HG03558 (cell line): ENCODE measurements around the gene TLCD2.
"Not testable (repeated sequence)": the region's sequence is repeated elsewhere in the genome, so short reads cannot be mapped to it uniquely, and the experiment has no call there.

ENCODE experiments used
- ATAC-seq: cut with Tn5 transposase; IDR thresholded peaks from one replicate; pipeline ENCODE4 v1.9.1; 2021; ENCODE audit warnings: moderate number of reproducible peaks; ENCODE audit not compliant: unreplicated experiment; ENCODE audit errors: extremely low read depth

TLCD2 gene, protein sequence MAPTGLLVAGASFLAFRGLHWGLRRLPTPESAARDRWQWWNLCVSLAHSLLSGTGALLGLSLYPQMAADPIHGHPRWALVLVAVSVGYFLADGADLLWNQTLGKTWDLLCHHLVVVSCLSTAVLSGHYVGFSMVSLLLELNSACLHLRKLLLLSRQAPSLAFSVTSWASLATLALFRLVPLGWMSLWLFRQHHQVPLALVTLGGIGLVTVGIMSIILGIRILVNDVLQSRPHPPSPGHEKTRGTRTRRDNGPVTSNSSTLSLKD

DNA sequence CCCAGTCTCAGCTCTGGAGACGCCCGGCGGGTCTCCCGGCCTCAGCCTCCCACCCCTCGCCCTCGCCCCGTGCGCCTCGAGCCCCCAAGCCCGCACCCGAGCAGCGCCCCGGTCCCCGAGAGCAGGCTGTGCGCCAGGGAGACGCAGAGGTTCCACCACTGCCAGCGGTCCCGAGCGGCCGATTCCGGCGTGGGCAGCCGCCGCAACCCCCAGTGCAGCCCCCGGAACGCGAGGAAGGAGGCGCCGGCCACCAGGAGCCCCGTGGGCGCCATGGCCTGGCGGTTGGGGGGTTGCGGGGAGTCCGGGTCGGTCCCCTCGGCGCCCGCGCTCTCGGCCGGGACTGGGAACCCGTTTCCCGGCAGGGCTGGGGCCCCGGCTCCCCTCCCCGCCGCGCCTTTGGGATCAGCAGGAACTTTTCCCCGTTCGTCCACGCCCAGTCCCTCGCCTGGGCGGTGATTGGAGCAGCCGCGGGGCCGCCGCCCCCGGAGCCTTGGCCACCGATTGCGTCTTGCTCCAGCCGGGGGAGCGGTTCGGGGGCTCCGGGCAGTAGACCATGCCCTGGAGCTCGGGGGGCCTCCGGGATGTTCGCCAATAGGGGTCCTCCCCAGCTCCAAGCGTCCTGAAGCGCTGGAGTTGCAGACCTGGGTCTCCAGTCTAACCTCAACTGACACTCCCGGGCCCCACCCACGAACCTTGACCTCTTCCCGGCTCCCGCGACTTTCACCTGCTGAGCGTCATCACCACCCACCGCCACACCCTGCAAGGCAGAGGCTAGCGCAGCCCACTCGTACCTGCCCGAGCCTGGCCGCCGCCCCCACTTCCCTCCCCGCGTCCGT lies at the start of gene TLCD2:
TLCD2 (minus strand) TSS at position 407 of the 836 bp plus-strand sequence; CDS start at position 272, 135 bp downstream.
- ATAC-seq, result no peak

DNA sequence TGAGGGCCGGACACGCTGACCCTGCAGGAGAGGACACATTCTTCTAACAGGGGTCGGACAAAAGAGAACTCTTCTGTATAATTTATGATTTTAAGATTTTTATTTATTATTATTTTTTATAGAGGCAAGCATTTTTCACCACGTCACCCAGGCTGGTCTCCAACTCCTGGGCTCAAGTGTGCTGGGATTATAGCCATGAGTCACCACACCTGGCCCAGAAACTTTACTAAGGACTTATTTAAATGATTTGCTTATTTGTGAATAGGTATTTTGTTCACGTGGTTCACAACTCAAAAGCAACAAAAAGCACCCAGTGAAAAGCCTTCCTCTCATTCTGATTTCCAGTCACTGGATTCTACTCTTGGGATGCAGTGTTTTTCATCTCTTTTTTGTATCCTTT lies 49.4 kb upstream of the TLCD2 start:
- no peak for ATAC-seq

DNA sequence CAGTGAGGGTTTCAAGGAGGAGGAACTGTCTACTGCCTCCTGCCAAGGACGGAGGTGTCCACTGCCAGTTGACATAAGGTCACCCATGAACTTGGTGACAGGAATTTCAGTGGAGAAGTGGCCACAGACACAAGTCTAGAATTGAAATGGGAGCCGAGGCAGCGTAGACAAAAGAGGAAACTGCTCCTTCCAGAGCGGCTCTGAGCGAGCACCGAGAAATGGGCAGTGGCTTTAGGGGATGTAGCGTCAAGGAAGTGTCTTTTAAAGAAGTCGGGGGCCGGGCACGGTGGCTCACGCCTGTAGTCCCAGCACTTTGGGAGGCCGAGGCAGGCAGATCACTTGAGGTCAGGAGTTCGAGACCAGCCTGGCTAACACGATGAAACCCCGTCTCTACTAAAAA lies 48.6 kb upstream of the TLCD2 start:
- no peak for ATAC-seq

DNA sequence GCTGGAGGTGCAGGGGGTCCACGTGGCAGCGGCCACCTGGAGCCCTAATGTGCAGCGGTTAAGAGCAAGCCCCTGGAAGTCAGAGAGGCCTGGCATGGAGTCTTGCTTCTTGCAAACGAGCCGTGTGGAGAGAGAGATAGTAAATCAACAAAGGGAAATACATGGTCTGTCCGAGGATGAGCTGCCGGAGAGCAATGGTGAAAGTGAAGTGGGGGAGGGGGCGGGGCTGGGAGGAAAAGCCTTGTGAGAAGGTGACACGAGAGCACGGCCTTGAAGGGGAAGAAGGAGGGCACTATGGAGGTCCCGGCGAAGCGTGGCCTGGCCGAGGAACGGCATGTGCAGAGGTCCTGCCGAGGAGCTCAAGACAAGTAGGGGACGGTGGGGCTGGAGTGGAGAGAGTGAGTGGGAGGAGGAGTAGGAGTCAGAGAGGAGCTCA lies 45.7 kb upstream of the TLCD2 start:
- ATAC-seq, result no peak

DNA sequence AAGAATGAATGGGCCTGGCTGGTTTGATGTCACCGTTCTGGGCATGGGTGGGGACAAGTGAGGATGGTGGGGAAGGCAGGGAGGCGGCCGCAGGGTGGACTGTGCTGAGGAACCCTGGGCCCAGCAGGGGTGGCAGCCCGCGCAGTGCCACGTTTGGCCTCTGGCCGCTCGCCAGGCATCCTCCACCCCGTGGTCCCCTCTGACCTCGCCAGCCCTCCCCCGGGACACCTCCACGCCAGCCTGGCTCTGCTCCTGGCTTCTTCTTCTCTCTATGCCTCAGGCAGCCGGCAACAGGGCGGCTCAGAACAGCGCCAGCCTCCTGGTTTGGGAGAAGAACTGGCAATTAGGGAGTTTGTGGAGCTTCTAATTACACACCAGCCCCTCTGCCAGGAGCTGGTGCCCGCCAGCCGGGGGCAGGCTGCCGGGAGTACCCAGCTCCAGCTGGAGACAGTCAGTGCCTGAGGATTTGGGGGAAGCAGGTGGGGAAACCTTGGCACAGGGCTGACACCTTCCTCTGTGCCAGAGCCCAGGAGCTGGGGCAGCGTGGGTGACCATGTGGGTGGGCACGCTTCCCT lies 45.2 kb upstream of the TLCD2 start:
- no peak for ATAC-seq

DNA sequence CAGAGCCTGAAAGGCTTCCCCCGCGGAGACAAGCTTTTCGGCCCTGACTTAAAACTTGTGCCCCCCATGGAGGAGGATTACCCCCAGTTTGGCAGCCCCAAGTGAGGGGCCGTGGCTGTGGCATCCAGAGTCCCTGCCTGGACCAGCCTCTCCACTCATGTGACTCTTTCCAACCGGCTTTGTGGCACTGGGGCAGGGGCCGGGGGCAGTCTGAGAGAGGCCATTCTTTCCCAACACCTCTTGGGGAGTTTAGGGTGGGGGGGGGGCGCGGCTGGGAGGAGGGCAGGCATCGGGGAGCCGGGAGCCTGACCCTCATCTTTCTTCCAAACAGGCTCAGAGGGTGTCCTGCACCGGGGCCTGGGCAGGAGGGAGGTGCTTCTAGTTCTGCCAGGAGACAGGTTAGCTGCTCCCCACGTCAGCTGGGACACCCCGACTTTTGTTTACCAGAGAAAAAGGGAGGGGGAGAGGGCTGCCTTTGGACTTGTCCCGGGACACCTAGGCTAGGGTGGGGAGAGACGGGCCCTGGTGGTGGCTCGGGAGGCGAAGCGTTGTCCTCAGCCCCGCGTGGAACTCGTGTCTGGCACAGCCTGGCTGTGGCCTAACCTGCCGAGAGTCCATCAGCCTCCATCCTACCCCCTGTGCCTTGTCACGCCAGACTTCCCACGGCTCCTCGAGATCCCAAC lies 44.4 kb upstream of the TLCD2 start:
- ATAC-seq, result no peak

DNA sequence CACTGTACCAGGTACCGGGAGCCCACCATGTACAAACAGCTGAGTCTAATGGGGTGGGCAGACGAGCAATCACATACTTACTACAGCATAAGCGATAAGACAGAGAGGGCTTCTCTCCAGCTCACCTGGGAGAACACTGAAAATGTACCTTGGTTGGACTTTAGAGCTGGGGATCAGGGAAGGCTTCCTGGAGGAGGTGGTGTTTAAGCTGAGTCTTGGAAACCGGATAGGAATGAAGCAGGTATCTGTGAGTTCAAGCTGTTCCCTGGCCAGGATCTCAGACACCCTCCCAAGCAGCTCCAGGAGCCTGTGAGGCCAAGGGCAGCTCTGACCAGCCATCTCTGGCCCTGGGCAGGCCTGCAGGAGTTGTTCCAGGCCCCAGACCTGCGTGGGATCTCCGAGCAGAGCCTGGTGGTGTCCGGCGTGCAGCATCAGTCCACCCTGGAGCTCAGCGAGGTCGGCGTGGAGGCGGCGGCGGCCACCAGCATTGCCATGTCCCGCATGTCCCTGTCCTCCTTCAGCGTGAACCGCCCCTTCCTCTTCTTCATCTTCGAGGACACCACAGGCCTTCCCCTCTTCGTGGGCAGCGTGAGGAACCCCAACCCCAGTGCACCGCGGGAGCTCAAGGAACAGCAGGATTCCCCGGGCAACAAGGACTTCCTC lies 43.7 kb upstream of the TLCD2 start:
- ATAC-seq, result no peak

DNA sequence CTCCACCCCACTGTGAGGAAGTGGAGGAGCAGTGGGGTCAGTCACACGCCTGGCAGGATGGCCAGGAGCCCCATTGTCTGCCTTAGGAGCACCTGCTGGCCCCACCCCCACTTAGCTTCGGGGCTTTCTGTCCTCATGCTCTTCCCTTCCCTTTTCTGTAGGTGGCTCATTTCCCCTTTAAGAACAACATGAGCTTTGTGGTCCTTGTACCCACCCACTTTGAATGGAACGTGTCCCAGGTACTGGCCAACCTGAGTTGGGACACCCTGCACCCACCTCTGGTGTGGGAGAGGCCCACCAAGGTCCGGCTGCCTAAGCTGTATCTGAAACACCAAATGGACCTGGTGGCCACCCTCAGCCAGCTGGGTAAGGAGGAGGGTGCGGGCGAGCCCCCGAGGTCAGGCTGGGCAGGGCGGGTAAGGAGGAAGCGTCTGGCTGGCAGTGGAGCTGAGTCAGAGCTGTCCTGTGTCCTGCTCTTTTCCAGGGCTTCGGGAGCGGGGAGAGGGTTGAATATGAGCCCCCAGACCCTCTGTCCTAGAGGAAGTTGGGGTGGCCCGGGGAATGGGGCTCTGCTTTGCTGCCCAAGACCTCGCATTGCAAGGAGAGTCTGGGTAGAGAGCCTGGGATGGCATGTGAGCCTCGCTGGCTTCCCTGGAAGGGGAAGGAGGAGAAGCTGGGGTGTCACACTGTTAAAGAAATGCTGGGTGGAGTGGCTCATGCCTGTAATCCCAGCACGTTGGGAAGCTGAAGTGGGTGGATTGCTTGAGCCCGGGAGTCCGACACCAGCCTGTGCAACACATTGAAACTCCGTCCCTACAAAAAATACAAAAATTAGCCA lies 42.5 kb upstream of the TLCD2 start:
- ATAC-seq, result no peak

DNA sequence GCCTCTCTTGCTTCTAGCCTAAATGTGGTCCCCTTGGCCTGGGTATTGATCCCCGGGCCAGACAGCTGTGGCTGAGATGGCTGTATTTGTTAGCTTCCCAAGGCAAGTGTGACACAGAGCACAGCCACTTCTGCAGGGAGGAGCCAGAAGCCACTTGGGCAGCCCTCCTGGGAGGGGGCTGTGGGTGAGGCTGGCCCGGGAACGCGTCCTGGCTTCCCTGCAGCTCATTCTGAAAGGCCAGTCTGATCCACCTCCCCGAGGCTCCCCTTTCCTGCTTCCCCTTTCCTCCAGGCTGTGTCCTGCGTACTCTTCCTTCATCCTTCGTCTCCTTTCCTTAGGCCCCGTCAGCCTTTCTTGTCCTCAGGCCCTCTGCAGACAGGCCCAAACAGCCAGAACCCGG lies 40.5 kb upstream of the TLCD2 start:
- ATAC-seq, result no peak

DNA sequence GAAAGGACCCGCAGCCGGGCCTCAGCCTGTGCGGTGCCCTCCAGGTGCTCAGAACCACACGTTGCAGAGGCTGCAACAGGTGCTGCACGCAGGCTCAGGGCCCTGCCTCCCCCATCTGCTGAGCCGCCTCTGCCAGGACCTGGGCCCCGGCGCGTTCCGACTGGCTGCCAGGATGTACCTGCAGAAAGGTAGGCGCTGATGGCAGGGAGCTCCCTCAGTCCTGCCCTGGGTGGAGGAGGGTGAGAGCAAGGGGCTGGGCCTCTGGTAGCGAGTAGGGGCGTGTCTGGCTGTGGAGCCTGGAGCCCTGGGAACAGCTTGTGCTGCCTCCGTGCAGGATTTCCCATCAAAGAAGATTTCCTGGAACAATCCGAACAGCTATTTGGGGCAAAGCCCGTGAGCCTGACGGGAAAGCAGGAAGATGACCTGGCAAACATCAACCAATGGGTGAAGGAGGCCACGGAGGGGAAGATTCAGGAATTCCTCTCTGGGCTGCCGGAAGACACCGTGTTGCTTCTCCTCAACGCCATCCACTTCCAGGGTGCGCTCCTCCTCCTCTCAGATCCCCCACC lies 36.9 kb upstream of the TLCD2 start:
- ATAC-seq, result no peak

DNA sequence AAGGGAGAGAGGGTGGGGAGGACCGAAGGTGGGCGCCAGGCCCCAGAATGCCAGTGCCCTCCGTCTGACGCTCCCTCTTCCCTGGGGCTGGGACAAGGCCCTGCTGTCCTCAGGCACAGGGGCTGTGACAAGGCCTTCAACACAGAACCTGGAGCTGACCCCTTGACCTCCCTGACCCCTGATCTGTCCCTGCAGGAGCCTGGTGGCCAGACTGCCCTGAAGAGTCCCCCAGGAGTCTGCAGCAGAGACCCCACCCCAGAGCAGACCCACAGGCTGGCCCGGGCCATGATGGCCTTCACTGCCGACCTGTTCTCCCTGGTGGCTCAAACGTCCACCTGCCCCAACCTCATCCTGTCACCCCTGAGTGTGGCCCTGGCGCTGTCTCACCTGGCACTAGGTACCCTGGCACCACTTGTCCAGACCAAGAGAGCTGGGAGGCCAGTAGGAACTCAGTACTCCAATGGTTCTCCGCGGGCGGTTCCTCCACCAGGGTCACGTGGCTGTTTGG lies 35.4 kb upstream of the TLCD2 start:
- no peak for ATAC-seq

DNA sequence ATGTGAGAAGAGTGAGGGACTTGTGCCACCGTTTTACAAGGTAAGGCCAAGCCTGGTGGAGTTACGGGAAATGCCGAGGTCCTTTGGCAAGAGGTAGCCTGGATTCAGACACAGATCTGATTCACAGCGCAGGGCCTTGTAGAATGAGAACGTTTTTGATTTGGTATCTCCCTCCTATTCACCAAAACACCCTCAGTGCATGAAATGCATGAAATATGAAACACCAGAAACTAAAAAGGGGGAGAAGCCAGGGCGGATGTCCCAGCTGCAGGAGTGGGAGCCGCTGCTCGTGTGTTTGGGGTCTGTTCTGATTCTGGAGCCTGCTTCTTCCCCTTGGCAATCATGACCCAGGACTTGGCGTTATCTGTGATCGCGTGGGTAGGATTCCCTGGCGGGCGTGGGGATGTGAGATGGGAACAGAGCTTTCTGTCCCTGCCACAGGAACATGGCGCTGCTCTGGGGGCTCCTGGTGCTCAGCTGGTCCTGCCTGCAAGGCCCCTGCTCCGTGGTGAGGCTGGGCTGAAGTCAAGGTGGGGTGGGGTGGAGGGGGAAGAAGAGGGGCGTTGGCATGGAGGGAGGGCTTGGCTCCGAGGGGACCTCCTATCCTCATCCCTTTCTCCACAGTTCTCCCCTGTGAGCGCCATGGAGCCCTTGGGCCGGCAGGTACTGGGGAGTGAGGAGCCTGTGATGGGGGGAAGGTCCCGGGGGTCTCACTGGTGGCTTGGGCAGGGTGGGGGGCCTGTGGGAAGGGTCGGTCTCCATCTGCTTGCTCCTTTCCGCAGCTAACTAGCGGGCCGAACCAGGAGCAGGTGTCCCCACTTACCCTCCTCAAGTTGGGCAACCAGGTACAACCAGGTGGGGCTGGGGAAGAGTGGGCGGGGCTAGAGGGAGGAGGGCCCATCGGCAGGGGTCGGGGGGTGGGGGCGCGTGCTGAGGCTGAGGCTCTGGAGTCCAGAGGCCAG lies 34.7 kb upstream of the TLCD2 start:
- no peak for ATAC-seq

DNA sequence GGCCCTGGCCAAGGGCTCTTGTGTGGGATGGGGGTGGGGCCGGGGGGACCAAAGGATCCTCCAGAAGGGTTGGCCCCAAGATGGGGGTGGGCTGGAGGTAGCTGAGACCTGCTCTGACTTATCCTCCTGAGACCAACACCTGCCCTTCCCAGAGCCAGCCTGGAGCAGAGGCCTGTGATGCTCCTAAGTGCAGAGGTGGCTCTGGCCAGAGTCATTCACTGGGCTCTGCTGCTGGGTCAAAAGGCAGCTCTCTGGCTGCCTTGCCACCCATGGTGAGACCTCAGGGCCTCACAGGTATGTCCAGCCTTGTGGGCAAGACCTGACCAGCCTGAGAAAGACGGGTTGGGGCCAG lies 32.9 kb upstream of the TLCD2 start:
- no peak for ATAC-seq

DNA sequence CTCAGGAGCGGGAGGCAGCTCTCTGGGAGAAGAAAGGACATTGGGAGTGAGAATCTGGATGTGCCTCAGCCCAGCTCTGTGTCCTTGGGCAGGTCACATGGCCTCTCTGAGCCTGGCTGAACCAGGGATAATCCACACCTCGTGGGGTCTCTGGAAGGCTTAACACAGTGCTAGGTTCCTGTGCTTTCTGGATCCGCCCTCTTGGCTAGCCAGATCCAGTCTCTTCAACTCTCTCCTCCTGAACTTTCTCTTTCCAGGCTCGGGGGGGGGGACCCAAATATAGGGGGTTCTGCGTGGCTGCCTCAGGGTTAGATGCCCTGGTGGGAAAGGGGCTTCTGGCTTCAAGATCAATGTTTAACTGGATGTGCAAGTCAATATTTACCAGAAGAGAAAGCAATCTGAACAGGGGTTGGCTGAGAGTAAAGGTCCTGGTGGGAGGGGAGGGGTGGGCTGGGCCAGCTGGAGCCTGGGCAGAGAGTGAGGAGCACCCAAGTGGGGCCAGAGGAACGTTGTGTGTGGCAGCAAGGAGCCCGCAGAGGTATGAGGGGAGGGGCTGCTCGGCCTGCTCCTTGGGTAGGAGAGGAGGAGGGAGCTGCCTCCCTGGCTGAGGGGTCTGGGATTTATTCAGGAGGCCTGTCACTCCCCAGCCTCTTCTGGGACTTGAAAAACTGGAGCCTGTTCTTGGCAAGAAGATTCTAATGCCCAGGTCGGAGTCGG lies 32.4 kb upstream of the TLCD2 start, which contains the start of gene SERPINF2:
SERPINF2 (plus strand) TSS at position 501 of the 717 bp plus-strand sequence. CDS start 2,125 bp downstream, outside the sequence.
- ATAC-seq, result no peak

DNA sequence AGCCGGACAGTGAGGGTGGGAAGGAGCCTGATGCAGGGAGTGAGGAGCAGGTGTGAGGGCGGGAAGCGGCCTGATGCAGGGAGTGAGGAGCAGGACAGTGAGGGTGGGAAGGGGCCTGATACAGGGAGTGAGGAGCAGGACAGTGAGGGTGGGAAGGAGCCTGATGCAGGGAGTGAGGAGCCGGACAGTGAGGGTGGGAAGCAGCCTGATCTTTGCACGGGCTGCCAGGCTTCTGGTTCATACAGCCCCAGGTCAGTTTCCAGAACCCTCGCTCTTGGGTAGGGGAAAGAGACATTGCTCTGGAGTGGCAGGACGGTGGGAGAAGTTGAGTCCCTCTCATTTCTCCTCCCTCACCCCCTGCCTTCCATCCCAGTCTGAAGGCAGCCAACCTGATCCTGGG lies 31.7 kb upstream of the TLCD2 start:
- not testable (repeated sequence) for ATAC-seq

DNA sequence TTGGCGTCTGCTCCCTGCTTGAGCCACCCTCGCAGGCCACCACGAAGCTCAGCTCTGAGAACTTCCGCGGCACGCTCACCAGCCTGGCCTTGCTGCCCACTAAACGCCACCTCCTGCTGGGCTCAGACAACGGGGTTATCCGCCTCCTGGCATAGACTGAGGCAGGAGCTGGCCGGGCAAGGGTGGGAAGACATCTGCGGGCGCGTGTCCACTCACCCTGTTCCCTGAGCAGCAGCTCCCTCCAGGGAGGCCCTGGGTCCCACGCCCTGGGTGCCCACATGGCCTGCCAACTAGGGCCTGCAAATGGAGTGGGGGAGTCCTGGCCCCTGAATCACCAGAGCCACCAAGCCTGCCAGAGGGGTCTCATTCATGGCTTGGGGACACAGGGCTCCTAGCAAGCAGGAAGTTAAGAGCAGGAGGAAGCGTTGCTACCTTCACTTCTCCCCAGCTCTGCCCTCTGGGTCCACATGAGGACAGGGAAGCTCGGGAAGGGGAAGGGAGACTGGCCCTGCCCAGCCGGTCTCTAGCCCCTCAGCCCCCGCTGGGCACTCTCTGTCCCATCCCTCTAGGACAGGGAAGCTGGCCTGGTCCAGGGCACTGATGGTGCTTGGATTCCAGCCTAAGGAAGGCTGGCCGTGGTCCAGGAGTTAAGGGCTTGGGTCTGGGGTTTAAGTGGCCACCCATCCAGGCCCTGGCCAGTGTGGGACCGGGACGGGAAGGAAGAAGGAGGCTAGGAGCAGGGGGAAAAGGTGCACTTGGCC lies 27.5 kb upstream of the TLCD2 start:
- no peak for ATAC-seq
